AG04449 (cell line): ENCODE data around the gene SOWAHA.
"Not testable (repeated sequence)": the region's sequence is repeated elsewhere in the genome, so short reads cannot be mapped to it uniquely, and the experiment has no call there.

Source experiments
- CTCF ChIA-PET: fragments of 350-600 bp; formaldehyde crosslinking; extraction: SDS; loops from one replicate; lab custom pipeline; 2021; ENCODE audit warnings: antibody characterized with exemption; lab: Yijun Ruan, JAX
- POLR2A ChIA-PET: fragments of 400-600, 350-600 bp; formaldehyde crosslinking; extraction: SDS; loops from one replicate; lab custom pipeline; 2020; ENCODE audit warnings: antibody characterized with exemption, inconsistent platforms; lab: Yijun Ruan, JAX
- DNase-seq: peaks from one replicate; pipeline ENCODE4 v3.0.0-alpha.2; 2010; ENCODE audit warnings: low read depth, low spot score
- H3K4me3 ChIP-seq: 2 replicates; pipeline ENCODE4 v1.5.1; 2011; ENCODE audit warnings: low read depth, mild to moderate bottlenecking, control low read depth, low read length
- TF ChIP-seq, protein P1 (sequence below): IDR thresholded peaks from one replicate; pipeline ENCODE4 v1.5.1; 2011; ENCODE audit warnings: mild to moderate bottlenecking, moderate library complexity, low read length, control low read depth, inconsistent platforms; ENCODE audit not compliant: insufficient read depth; ENCODE audit errors: missing control alignments

The SOWAHA gene

DNA sequence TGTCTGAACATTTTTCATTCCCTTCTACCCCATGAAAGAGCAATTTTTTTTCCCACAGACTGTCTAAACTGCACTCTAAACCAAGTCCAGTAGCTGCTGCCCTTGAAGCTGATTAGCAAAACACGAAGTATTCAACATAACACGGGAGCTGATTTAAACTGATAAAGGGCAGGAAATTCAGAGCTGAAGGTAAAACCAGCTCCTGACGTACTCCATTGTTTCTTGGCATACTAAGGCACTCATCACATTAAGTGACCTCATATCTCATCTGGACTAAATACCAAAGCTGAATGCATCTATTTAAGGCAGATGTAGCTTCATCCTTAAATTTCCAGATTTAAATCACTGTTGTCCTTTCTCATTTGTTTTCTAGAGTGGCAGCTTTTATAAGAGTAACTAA, 41.2 kb downstream of the SOWAHA start:
- ChIA-PET CTCF (interaction anchor here (1.6 to 3.1 kb wide), 3 partner anchors 10 to 34 kb away, joined by 6 to 21 read pairs (median 13); partner anchors contain the start of genes GDF9, SHROOM1 and UQCRQ), POLR2A (interaction anchor here (0.6 to 1.2 kb wide), 2 partner anchors 12 to 1225 kb away, joined by 3 to 4 read pairs; partner anchors contain the start of genes GDF9 and UQCRQ)
- H3K4me3 ChIP-seq: no peak overlapping the region
- DNase-seq: no peak
- TF ChIP-seq, protein P1, sequence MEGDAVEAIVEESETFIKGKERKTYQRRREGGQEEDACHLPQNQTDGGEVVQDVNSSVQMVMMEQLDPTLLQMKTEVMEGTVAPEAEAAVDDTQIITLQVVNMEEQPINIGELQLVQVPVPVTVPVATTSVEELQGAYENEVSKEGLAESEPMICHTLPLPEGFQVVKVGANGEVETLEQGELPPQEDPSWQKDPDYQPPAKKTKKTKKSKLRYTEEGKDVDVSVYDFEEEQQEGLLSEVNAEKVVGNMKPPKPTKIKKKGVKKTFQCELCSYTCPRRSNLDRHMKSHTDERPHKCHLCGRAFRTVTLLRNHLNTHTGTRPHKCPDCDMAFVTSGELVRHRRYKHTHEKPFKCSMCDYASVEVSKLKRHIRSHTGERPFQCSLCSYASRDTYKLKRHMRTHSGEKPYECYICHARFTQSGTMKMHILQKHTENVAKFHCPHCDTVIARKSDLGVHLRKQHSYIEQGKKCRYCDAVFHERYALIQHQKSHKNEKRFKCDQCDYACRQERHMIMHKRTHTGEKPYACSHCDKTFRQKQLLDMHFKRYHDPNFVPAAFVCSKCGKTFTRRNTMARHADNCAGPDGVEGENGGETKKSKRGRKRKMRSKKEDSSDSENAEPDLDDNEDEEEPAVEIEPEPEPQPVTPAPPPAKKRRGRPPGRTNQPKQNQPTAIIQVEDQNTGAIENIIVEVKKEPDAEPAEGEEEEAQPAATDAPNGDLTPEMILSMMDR: no peak

DNA sequence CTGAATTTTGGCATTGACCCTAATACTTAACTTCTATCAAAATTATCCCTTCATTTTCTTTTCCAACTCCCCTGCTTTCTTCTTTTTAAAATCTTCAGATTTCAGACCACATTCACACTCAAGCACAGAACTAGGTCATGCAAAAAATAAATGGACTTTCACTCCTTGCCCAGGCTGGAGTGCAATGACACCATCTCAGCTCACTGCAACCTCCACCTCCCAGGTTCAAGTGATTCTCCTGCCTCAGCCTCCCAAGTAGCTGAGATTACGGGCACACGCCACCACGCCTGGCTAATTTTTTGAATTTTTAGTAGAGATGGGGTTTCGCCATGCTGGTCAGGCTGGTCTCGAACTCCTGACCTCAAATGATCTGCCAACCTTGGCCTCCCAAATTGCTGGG, 41.9 kb downstream of the SOWAHA start:
- CTCF ChIA-PET: interaction anchor here (1.0 to 3.1 kb wide), 4 partner anchors 10 to 469 kb away, joined by 5 to 21 read pairs (median 10); partner anchors contain the start of genes GDF9, SHROOM1 and UQCRQ
- POLR2A ChIA-PET: not testable (repeated sequence)

DNA sequence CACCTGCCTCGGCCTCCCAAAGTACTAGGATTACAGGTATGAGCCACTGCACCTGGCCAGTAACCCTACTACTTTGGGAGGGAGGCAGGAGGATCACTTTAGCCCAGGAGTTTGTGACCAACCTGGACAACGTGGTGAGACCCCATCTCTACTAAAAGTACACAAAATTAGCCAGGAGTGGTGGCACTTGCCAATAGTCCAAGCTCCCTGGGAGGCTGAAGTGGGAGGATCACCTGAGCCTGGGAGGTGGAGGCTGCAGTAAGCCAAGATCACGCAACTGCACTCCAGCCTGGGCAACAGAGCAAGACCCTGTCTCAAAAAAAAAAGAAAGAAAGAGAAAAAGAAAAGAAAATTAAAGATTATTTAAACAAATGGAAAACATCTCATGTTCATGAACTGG, 42.9 kb downstream of the SOWAHA start:
- TF ChIP-seq, protein P1: no peak
- ChIA-PET CTCF (interaction anchor here (1.0 to 3.1 kb wide), 4 partner anchors 9 to 470 kb away, joined by 3 to 21 read pairs (median 9); partner anchors contain the start of genes GDF9 and UQCRQ), POLR2A (no interaction called here)

More for the DNA sequence above, 41.9 kb downstream of the SOWAHA start:
- not testable (repeated sequence) for H3K4me3 ChIP-seq, DNase-seq

DNA sequence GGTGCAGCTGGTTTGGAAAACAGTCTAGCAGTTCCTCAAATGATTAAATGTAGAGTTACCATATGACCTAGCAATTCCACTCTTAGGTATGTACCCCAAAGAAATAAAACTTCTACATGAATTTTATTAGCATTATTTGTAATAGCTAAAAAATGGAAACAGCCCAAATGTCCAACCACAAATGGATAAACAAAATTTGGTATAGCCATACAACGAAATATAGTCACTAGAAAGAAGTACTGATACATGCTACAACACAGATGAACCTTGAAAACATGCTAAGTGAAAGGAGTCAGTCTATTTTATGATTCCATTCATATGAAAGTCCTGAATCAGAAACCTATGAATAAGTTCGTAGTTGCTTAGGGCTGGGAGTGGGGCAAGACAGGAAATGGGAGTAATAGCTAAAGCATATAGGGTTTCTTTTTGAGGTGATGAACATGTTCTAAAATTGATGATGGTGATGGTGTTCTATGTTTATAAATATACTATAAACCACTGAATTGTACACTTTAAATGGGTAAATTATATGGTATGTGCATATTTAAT, 46.9 kb downstream of the SOWAHA start:
- ChIA-PET CTCF (interaction anchor here (1.0 to 2.8 kb wide), 5 partner anchors 10 to 105 kb away, joined by 3 to 15 read pairs (median 4); partner anchors contain the start of gene SHROOM1), POLR2A (no interaction called here)
- DNase-seq: no peak
- H3K4me3 ChIP-seq: no peak overlapping the region
- TF ChIP-seq, protein P1: no peak

More for the DNA sequence above, 42.9 kb downstream of the SOWAHA start:
- DNase-seq: no peak
- H3K4me3 ChIP-seq: no peak overlapping the region

DNA sequence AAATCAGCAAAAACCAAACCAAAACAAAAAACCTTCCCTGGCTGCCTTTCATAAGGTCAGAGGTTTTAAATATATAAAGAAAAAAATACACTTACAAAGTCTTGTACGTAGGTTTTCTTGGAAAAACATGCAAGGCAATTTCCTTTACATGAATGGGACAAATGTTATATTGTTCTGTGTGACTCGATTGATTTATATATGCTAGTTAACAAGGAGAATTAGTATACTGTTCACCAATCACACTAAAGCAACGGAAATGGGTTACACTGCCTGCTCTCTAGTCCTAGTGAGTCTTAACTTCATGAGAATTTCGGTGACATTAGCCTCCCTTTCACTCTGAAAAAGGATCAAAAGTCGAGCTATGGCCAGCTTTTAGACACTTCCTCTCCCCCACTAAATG, 47.6 kb downstream of the SOWAHA start:
- POLR2A ChIA-PET: no interaction called here

DNA sequence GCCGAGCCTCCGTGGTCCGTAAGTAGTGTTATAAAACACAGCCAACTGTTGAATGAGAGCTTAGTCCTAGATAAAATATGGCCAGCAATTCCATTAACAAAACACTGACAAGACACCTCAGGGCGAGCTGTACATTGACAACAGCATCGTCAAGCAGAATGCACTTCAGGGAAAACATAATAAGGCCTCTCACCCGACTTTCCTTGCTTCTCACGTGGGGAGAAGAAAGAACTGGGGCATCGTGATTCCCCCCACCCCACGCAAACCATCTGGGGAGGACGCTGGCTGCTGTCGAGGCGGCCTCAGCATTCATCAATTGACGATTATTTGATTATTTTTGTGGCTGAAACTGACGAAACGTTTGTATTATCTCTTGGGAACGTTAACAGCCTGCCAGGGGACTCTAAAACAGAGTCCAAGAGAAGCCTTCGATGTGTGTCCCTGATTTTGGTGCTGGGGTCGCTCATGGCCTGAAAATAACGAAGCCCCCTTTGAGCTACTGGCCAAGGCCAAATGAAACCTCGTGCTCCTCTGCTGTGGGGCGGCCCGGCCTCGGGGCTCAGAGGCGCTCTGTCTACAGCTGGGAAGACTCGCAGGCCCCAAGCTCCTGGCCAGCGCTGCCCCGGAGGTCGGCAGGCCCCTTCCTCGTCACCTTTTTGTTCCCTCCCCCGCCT, 52.7 kb downstream of the SOWAHA start:
- ChIA-PET POLR2A (interaction anchor here (0.8 to 1.0 kb wide), 2 partner anchors 12 kb away, joined by 3 to 4 read pairs; no protein-coding TSS in a partner anchor), CTCF (interaction anchor here (0.8 to 6.3 kb wide), 15 partner anchors 11 to 479 kb away, joined by 3 to 60 read pairs (median 4); partner anchors contain the start of genes KIF3A and SHROOM1)
- no peak for DNase-seq
- H3K4me3 ChIP-seq: peak overlapping the region; percentile 92
- TF ChIP-seq, protein P1: no peak

More for the DNA sequence above, 47.6 kb downstream of the SOWAHA start:
- no peak overlapping the region for H3K4me3 ChIP-seq
- CTCF ChIA-PET: interaction anchor here (1.0 to 2.8 kb wide), 3 partner anchors 24 to 40 kb away, joined by 3 to 15 read pairs (median 6); partner anchors contain the start of gene SHROOM1
- DNase-seq: no peak
- TF ChIP-seq, protein P1: no peak
